ENCODE data around the gene GPR180.

The GPR180 gene

GRCh38 chr13:94601446-94602431 is at the start of gene GPR180:
Gene GPR180, plus strand, starts transcription at chr13:94601857. Its CDS starts 71 bp downstream, at chr13:94601928.
- DNase-seq, result peak; percentile 90 to 98

GRCh38 chr13:94552095-94552494 is 49.6 kb upstream of the GPR180 start:
- DNase-seq, result peak in 1 of 2 donors; percentile 1

- no peak for DNase-seq
Measured at GRCh38 chr13:94553766-94554165, 47.9 kb upstream of the GPR180 start.

GRCh38 chr13:94556041-94556440 is 45.6 kb upstream of the GPR180 start:
- no peak for DNase-seq

GRCh38 chr13:94556621-94557020 is 45.0 kb upstream of the GPR180 start:
- no peak for DNase-seq

GRCh38 chr13:94557684-94558235 is 43.9 kb upstream of the GPR180 start:
- no peak for DNase-seq

GRCh38 chr13:94558716-94559115 is 42.9 kb upstream of the GPR180 start:
- peak in 1 of 2 donors; percentile 8 for DNase-seq

- no peak for DNase-seq
Measured at GRCh38 chr13:94559222-94559795, 42.3 kb upstream of the GPR180 start.

GRCh38 chr13:94560116-94560515 is 41.5 kb upstream of the GPR180 start:
- no peak for DNase-seq

- no peak for DNase-seq
Measured at GRCh38 chr13:94561126-94561525, 40.5 kb upstream of the GPR180 start.

GRCh38 chr13:94567581-94567980 is 34.1 kb upstream of the GPR180 start:
- no peak for DNase-seq

GRCh38 chr13:94568443-94568842 is 33.2 kb upstream of the GPR180 start:
- DNase-seq, result no peak

- no peak for DNase-seq
Measured at GRCh38 chr13:94569615-94570014, 32.0 kb upstream of the GPR180 start.

- no peak for DNase-seq
Measured at GRCh38 chr13:94579063-94579462, 22.6 kb upstream of the GPR180 start.

- DNase-seq, result no peak
Measured at GRCh38 chr13:94583926-94584325, 17.7 kb upstream of the GPR180 start.

GRCh38 chr13:94585543-94586101 is 16.0 kb upstream of the GPR180 start:
- no peak for DNase-seq

- DNase-seq, result no peak
Measured at GRCh38 chr13:94586371-94586770, 15.3 kb upstream of the GPR180 start.

GRCh38 chr13:94588541-94588940 is 13.1 kb upstream of the GPR180 start:
- no peak for DNase-seq

GRCh38 chr13:94590744-94591143 is 10.9 kb upstream of the GPR180 start:
- DNase-seq, result no peak

GRCh38 chr13:94595001-94595949 is 6.4 kb upstream of the GPR180 start:
- peak in 1 of 2 donors; percentile 16 for DNase-seq

- DNase-seq, result peak; percentile 89 to 90
Measured at GRCh38 chr13:94595950-94596574, 5.6 kb upstream of the GPR180 start, which contains the start of gene TGDS. Gene TGDS, minus strand, starts transcription at chr13:94596152. Its CDS starts 16 bp downstream, at chr13:94596136.

GRCh38 chr13:94596575-94596971 is 5.1 kb upstream of the GPR180 start:
- no peak for DNase-seq
